Stimulated activated CD8-positive, alpha-beta memory T cell treated with anti-CD3 and anti-CD28 coated beads, Interleukin-15, amount 100 ng/mL, for 48 hours (primary cell): ENCODE data around the gene BCAS3.

ENCODE experiments used
- DNase-seq, 2 donors: peaks; one replicate each; pipeline ENCODE4 v3.0.0-alpha.2; 2020; ENCODE audit warnings: low read depth in 2 of 2

The BCAS3 gene

GRCh38 chr17:61064087-61064951 is 386.7 kb downstream of the BCAS3 start:
- DNase-seq: no peak

DNA sequence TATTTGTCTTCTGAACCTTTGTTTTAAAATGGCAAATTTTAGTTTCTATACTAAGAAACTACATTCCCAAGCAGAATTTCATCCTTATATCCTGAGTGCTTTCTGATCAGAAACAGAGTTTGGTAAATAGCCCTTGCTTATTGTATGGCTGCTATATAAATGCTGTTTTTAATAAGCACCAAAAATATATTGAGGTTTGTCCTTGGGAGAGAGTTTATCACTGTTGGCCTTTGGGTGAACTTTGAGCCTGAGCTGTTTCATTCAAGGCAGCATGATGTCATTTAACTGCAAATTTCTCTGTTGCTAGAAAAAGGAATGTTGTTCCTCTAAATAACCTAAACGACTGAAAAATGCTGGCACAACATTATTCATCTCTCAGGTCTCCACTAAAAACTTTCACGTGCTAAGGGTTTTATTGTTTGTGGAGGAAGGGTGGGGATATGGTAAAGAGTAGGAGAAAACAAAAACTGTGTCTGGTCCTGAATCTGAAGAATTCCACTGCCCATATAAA is 387.7 kb downstream of the BCAS3 start:
- no peak for DNase-seq

DNA sequence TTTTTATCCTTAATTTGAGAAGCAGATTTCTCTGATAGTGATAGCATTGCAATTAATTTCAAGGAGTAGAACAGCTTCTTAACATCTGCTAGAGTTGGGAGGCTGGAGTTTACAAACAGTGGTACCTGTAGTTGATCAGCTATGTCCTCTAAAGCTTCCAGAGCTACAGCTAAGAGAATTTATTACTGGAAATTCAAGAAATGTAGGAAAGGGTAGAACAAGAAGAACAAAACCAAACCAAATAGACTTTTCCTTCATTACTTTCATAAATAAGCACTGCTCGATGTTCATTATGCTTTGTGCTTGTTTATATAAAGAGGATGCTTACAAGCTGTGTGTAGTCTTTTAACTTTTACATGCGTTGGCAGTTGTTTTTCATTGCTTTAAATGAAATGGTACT is 388.4 kb downstream of the BCAS3 start:
- DNase-seq: no peak

- DNase-seq: no peak
Measured at GRCh38 chr17:61070649-61071048, 393.0 kb downstream of the BCAS3 start.

DNA sequence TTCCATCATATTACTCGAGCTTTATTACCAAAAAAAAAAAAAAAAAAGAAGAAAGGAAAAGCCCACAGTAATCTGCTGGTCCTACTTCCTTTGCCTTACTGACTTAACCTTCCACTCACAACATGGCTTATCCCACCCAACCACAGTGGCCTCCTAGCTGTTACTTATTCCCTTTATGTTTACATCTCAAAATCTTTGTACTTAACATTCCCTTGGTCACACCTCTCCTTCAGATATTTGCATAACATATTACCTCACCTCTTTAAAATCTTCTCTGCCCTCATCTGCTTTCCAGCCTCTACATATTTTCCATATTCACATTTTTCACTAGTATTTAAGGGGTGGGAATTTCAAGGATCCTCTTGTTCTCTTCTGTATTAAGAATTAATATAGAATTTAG is 395.0 kb downstream of the BCAS3 start:
- no peak for DNase-seq

DNA sequence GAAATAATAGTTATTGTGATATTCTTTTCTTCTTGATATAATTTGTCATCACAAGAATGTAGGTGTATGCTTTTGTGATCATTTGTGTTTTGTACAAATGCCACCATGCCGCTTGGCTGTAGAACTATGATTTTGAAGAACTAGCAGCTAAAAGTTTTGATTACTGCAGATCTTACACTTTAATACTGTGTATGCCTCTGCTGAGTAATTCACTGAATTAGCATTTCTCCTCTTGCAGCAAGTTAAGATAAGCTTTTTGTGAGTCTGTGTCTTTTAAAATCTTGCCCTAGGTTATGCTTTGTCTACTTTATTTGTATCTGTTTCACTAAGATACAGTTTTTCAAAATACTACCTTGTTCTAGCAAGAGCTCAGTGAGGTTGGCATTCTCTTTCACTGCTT is 395.5 kb downstream of the BCAS3 start:
- DNase-seq: no peak

DNA sequence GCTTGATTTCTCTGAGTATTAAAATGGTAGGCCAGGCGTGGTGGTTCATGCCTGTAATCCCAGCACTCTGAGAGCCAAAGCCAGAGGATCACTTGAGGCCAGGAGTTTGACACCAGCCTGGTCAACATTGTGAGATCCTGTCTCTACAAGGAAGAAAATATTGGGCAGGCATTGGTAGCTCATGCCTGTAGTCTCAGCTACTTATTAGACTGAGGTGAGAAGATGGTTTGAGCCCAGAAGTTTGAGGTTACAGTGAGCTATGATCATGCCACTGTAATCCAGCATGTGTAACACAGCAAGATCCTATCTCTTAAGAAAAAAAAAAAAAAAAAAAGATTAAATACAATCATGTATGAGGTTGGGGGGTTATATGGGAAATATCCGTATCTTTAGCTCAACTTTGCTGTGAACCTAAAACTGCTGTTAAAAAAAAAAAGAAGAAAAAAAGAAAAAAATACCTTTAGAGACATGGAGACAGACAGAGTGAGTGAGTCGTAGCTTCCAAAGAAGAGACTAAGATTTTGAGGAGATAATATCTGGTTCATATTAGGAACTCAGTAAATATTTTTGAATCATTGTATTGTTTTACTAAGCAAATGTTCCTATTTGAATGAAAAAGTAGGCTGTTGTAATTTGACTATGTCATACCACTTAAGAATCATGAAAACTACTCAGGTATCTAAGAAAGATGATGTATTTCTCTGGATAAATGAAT is 396.3 kb downstream of the BCAS3 start:
- no peak for DNase-seq

- DNase-seq: no peak
Measured at GRCh38 chr17:61075988-61076387, 398.3 kb downstream of the BCAS3 start.

GRCh38 chr17:61076621-61077031 is 399.0 kb downstream of the BCAS3 start:
- DNase-seq: no peak

- DNase-seq: no peak
Measured at GRCh38 chr17:61081959-61082358, 404.3 kb downstream of the BCAS3 start.

DNA sequence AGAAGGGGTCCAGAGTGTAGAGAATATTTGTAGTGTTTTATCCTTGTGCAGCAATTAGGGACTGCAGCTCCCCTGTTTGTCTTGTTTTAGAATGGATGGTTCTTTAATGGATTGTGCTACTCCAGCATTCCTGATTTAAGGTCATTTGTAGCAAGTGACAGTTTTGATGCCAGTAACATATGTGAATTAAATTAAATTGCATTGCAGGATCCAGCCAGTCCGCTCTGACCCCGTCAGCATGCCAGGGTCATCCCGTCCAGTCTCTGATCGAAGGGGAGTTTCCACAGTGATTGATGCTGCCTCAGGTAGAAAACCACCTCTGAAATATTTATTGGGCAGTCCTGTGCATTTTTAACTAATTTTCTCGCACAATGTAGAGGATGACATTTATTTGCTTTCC is 406.6 kb downstream of the BCAS3 start:
- DNase-seq: no peak

DNA sequence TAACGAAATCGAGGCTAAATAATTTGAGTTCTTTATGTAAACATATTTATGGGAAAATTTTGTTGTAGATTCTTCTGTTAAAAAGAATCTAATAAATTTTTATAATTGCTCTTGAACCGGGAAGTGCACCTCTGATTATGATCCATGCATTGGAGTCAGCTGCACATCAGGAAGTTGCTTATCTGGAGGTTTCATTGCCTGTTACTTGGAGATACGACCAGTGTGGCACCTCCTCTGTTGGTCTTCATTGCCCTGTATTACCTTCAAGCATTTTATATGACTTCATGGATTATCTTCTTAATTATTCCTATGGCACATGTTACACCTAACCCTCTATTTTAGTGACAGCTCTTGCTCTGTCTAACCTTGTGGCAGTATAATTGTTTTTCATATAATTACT is 409.4 kb downstream of the BCAS3 start:
- DNase-seq: no peak

GRCh38 chr17:61088556-61088955 is 410.9 kb downstream of the BCAS3 start:
- DNase-seq: no peak

- no peak for DNase-seq
Measured at GRCh38 chr17:61091096-61091495, 413.4 kb downstream of the BCAS3 start.

- DNase-seq: no peak
Measured at GRCh38 chr17:61097781-61098180, 420.1 kb downstream of the BCAS3 start.

DNA sequence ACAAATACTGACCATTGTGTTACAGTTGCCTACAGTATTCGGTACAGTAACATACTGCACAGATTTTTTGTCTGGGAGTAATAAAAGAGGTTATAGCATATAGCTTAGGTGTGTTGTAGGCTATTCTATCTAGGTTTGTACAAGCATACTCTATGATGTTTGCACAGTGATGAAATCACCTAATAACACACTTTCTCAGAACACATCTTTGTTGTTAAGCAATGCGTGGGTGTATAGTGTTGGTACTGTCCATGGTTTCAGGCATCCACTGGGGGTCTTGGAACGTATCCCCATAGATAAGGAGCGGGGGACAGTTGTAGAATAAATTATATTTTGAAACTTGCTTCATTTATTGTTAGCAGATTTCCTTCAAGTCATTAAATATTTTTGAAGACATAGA is 428.7 kb downstream of the BCAS3 start:
- no peak for DNase-seq

DNA sequence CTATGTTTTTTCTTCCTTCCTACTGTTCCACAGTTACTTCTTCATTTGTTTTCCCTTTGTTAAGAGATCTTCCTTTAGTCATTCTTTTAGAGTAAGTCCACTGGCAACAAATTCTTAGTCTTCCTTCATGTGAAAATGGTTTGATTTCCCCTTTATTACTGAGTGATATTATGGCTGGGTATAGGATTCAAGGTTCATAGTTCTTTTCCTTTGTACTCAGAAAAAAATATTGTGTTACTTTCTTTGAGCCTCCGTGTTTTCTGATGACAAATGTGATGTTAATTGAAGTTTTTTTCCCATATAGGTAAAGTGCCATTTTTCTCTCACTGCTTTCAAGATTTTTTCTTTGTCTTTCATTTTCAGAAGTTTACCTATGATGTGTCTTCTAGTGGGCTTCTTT is 438.9 kb downstream of the BCAS3 start:
- DNase-seq: no peak

DNA sequence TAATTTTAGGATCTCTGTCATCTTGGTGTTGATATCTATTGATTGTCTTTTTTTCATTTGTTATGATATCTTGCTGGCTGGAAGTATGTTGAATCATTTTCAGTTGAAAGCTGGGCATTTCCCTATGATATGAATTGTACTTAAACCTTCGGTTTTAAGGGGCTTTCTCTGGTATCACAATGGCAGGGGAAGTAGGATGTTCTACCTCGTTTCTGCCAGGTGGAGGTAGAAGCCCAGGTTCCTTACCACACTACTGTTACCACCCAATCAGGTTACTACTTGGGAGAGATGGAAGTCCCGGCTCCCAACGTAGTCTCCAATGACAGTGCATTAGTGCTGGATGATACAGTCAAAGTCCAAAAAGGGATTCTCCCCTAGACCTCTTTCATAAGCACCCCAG is 440.3 kb downstream of the BCAS3 start:
- DNase-seq: no peak

DNA sequence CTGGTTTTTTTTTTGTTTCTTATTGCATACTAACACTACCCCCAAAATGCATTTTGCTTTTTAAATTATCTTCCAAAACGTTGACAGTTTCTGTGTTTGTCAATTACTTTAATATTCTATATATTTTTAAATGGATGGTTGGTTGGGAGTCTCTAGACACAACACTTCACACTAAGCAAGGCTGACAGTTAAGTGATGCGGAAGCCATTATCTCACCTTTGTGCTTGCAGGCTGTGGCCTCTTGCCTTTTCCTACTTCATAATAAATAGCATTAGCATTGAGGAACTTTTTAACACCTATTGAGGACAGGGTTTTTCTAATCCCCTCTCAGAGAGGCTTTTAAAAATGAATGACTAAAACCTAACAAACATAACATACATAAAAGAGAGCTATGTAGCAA is 441.2 kb downstream of the BCAS3 start:
- no peak for DNase-seq

DNA sequence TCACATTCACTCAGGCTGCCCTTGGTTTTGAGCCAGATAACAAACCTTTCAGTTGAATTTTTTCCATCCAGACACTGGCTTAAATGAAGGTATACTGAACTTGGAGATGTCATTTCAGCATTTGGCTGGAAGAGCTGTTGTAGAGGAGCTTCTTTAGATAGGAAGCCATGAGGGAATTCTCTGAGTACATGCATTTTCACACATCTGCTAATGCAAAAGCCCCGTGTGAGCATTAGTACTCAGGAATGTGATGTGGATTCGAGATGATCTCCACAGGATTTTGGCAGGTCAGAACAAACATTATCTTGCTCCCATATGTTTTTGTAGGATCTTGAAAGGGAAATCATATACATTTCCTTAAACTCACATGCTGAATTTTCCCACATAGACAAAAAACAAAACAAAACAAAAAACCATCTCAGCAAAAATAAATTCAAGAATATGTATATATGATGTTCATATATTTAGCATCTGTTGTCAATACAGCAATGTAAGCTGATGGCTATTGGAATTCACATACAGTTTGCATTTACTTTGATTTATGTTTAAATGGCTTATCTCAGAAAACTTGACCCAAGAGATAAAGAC is 444.8 kb downstream of the BCAS3 start:
- DNase-seq: no peak

DNA sequence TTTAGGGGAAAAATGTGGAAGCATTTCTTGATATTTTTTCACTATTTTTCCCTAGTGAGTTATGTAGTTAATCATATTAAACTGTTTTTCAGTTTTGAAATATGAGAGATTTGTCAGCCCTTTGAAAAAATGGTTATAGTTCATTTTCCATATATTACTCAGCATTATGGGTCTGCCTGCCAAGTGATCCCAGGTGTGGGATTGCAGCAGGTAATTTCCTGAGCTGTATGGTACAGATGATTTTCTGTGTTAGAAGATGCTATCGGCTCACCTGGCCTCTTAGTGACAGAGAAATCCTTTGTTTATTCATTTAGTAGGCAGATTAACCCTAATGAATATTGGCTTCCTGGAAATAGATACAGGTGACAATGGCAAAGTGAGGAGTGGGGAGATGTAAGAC is 446.9 kb downstream of the BCAS3 start:
- DNase-seq: no peak

DNA sequence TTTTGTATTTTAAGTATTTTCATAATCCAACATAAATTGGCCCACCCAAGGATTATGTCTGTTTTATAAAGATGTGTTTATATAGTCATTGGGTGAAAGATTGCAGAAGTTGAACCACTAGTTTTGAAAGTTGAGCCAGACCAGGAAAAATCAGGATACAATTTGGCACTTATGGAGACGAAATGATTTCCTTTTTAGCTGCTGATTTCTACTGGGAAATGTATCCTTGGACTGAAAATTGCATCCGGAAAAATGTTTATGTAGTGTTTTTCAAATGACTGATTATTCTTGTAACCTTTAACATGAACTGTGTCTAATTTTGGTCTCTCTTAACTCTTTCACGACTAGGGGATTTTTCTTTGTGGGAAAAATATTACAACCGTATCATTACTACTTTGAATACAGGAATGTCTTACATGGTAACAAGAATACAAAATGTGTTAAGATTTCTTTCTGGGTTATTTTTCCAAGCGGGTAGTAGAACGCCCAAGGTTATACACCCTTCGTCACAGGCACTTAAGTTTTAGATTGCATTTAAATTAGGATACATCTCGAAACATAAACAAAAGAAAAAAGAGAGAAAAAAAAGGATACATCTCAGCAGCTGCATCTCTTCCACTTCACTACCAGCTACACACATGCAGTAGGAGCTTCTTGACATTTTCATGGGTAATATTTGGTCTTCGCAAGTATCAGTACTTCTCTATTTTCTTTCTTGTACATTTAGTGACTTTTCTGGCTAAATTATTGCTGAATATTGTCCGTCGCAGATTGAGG is 449.0 kb downstream of the BCAS3 start:
- DNase-seq: no peak
